HepG2 (cell line): ENCODE results near the gene U2AF1L4. TPM values are rescaled to one million over a fixed set of nuclear protein-coding genes. Genes with fewer than 3 reads are reported as not detected.

ENCODE experiments used
- ATAC-seq: fragments of 200-7000 bp; cut with Tn5 transposase; 3 replicates; pipeline ENCODE4 v1.9.1; 2020; ENCODE audit warnings: mild to moderate bottlenecking, moderate library complexity
- BruUV-seq: library from RNA; stranded (reverse); fragments of 400-500 nt; replicated peaks from 2 replicates; lab custom pipeline; 2021; lab: Mats Ljungman, UMichigan
- CTCF ChIA-PET: fragments of 300-600 bp; formaldehyde crosslinking; extraction: SDS; loops from one replicate; lab custom pipeline; 2021; ENCODE audit warnings: low total read pairs, inconsistent platforms, low intra/inter-chr PET ratio; lab: Yijun Ruan, JAX
- POLR2A ChIA-PET: fragments of 350-600 bp; sonication (Branson Sonifier 250); formaldehyde crosslinking; loops from one replicate; lab custom pipeline; 2020; ENCODE audit warnings: antibody characterized with exemption, inconsistent platforms; lab: Yijun Ruan, JAX
- DNase-seq: peaks from one replicate; pipeline ENCODE4 v3.0.0-alpha.2; 2015; ENCODE audit warnings: low spot score
- FAIRE-seq: peaks from 3 replicates; lab custom pipeline; 2011; peaks lifted over from hg19 to GRCh38; lab: Jason Lieb, UNC
- H2AFZ ChIP-seq: one replicate; pipeline ENCODE4 v1.6.1; 2011; ENCODE audit warnings: low read length, inconsistent platforms
- H3K27ac ChIP-seq: fragments of 300-600 bp; 3 replicates; pipeline ENCODE4 v1.8.0; 2011; ENCODE audit warnings: mixed run types, mild to moderate bottlenecking, mixed read lengths, low read length, inconsistent platforms; ENCODE audit not compliant: insufficient read depth; ENCODE audit errors: extremely low read length
- H3K27me3 ChIP-seq, 2 experiments: fragments of 200-600 bp in 1 of 2; 2 replicates in 1 of 2; 3 replicates in 1 of 2; pipeline versions ENCODE4 v1.6.0 to v1.8.0; 2011; ENCODE audit warnings: low read length in 2 of 2, mild to moderate bottlenecking in 2 of 2, moderate library complexity in 2 of 2, inconsistent platforms in 1 of 2; ENCODE audit not compliant: insufficient read depth in 2 of 2, control insufficient read depth in 1 of 2
- H3K36me3 ChIP-seq, 2 experiments: fragments of 200-600 bp in 1 of 2; replicated peaks in 1 of 2; 2 replicates in 1 of 2; 3 replicates in 1 of 2; pipeline versions ENCODE4 v1.5.1 to v1.8.0; 2011; ENCODE audit warnings: low read length in 2 of 2, inconsistent platforms in 1 of 2; ENCODE audit not compliant: insufficient read depth in 2 of 2, control insufficient read depth in 1 of 2
- H3K4me1 ChIP-seq: 2 replicates; pipeline ENCODE4 v1.5.1; 2012; ENCODE audit warnings: low read length, inconsistent platforms; ENCODE audit not compliant: insufficient read depth
- H3K4me2 ChIP-seq: 2 replicates; pipeline ENCODE4 v1.6.0; 2011; ENCODE audit warnings: low read depth, low read length, inconsistent platforms
- H3K4me3 ChIP-seq, 3 experiments: fragments of 200-600 bp in 1 of 3; sonication (generic), shearing (Covaris generic) in 1 of 3; replicated peaks in 1 of 3; 2 replicates each; pipeline ENCODE4 v1.5.1; 2011 to 2016; ENCODE audit warnings: low read length in 3 of 3, inconsistent platforms in 2 of 3, low read depth in 2 of 3, mild to moderate bottlenecking in 2 of 3, control low read depth in 1 of 3, mixed read lengths in 1 of 3; ENCODE audit not compliant: insufficient read depth in 1 of 3
- H3K79me2 ChIP-seq: one replicate; pipeline ENCODE4 v1.6.1; 2011; ENCODE audit warnings: low read length, inconsistent platforms; ENCODE audit not compliant: insufficient read depth
- H3K9ac ChIP-seq: 2 replicates; pipeline ENCODE4 v1.6.0; 2011; ENCODE audit warnings: mild to moderate bottlenecking, low read depth, low read length, inconsistent platforms; ENCODE audit not compliant: insufficient read depth
- H3K9me3 ChIP-seq: 2 replicates; pipeline ENCODE4 v1.5.1; 2012; ENCODE audit warnings: mild to moderate bottlenecking, low read length
- H4K20me1 ChIP-seq: 2 replicates; pipeline ENCODE4 v1.6.0; 2011; ENCODE audit warnings: inconsistent platforms, mild to moderate bottlenecking, low read length, moderate library complexity; ENCODE audit not compliant: insufficient read depth
- DRAP1 ChIP-seq: IDR thresholded peaks from 2 replicates; pipeline ENCODE4 v1.6.1; 2016; ENCODE audit warnings: missing genetic modification reagents, missing compliant biosample characterization
- HOXA3 ChIP-seq: sonication (generic); formaldehyde crosslinking; IDR thresholded peaks from 2 replicates; pipeline ENCODE4 v1.5.0; 2020; ENCODE audit warnings: missing genetic modification reagents
- KDM2A ChIP-seq: sonication (generic); formaldehyde crosslinking; IDR thresholded peaks from 2 replicates; pipeline ENCODE4 v1.4.0; 2020; ENCODE audit warnings: low read depth, missing genetic modification reagents, borderline replicate concordance
- MED8 ChIP-seq: sonication (generic); formaldehyde crosslinking; IDR thresholded peaks from 2 replicates; pipeline ENCODE4 v1.8.1; 2023; ENCODE audit warnings: mild to moderate bottlenecking, missing genetic modification reagents; ENCODE audit not compliant: insufficient replicate concordance
- NCOA1 ChIP-seq: sonication (generic); formaldehyde crosslinking; IDR thresholded peaks from 2 replicates; pipeline ENCODE4 v1.9.0; 2021; ENCODE audit warnings: missing genetic modification reagents
- NFYC ChIP-seq: IDR thresholded peaks from 2 replicates; pipeline ENCODE4 v1.6.1; 2016; ENCODE audit warnings: missing genetic modification reagents, missing compliant biosample characterization
- PATZ1 ChIP-seq: sonication (generic); formaldehyde crosslinking; IDR thresholded peaks from 2 replicates; pipeline ENCODE4 v1.4.0; 2020; ENCODE audit warnings: missing genetic modification reagents
- RBFOX2 ChIP-seq: fragments of 200-400 bp; formaldehyde crosslinking; IDR thresholded peaks from 2 replicates; pipeline ENCODE4 v1.6.1; 2017; ENCODE audit warnings: low read depth, mild to moderate bottlenecking, low read length
- ZFP1 ChIP-seq: IDR thresholded peaks from 2 replicates; pipeline ENCODE4 v1.6.1; 2016
- ZNF34 ChIP-seq: sonication (generic); formaldehyde crosslinking; IDR thresholded peaks from 2 replicates; pipeline ENCODE4 v1.4.0; 2020; ENCODE audit warnings: mild to moderate bottlenecking, missing genetic modification reagents, borderline replicate concordance
- ZNF503 ChIP-seq: sonication (generic); formaldehyde crosslinking; IDR thresholded peaks from 2 replicates; pipeline ENCODE4 v1.4.0; 2020; ENCODE audit warnings: missing genetic modification reagents
- ZNF543 ChIP-seq: sonication (generic); formaldehyde crosslinking; IDR thresholded peaks from 2 replicates; pipeline ENCODE4 v1.4.0; 2020; ENCODE audit warnings: mild to moderate bottlenecking, missing genetic modification reagents
- WGBS: methylation state at CpG from one replicate; pipeline ENCODE4 v1.1.6; 2017; ENCODE audit warnings: low lambda C conversion rate; 5-methylcytosine and 5-hydroxymethylcytosine counted together
- in situ Hi-C: cut with HindIII; loops from 2 replicates; pipeline ENCODE4 v1.10.0; 2017; ENCODE audit warnings: low pct_unique_long_range_greater_than_20kb; ENCODE audit not compliant: extremely low pct_ligation_motif_present
- intact Hi-C: fragments of 100-400 bp; cut with micrococcal nuclease; formaldehyde crosslinking; loops from one replicate; pipeline ENCODE4 v1.10.0; 2022; ENCODE audit not compliant: unreplicated experiment
- polyA plus RNA-seq, 8 experiments: library from polyadenylated mRNA; depleted of rRNA in 3 of 8; stranded (reverse) in 7 of 8; unstranded in 1 of 8; fragments of >200 nt; fragmentation: Illumina TruSeq in 4 of 8; extraction: Trizol in 4 of 8; gene quantifications; 2 replicates each; pipeline versions ENCODE4 v1.2.1 to v1.2.3, GENCODE V29; 2011 to 2016; ENCODE audit warnings: low read depth in 4 of 8, missing spikeins in 1 of 8, mixed read lengths in 1 of 8; ENCODE audit not compliant: insufficient read depth in 1 of 8
- total RNA-seq, 5 experiments: library from RNA; depleted of rRNA; stranded (reverse); fragments of >200 nt; fragmentation: Illumina TruSeq; extraction: Trizol; gene quantifications; 2 replicates each; pipeline ENCODE4 v1.2.3, GENCODE V29; 2016; ENCODE audit warnings: low read depth in 1 of 5
- TF ChIP-seq, protein P1 (sequence below): sonication (generic); formaldehyde crosslinking; IDR thresholded peaks from 2 replicates; pipeline ENCODE4 v1.4.0; 2020; ENCODE audit warnings: mild to moderate bottlenecking, missing genetic modification reagents
- TF ChIP-seq, protein P2 (sequence below): sonication (generic); formaldehyde crosslinking; conservative IDR thresholded peaks from 2 replicates; pipeline ENCODE4 v1.5.0; 2020; ENCODE audit warnings: missing genetic modification reagents

The U2AF1L4 gene
- total and polyA plus RNA-seq, 2 of the 13 experiments (the other 11 are each of a cell fraction or from before 2014, with no cell fraction given): 7.9 to 15.4 TPM

DNA sequence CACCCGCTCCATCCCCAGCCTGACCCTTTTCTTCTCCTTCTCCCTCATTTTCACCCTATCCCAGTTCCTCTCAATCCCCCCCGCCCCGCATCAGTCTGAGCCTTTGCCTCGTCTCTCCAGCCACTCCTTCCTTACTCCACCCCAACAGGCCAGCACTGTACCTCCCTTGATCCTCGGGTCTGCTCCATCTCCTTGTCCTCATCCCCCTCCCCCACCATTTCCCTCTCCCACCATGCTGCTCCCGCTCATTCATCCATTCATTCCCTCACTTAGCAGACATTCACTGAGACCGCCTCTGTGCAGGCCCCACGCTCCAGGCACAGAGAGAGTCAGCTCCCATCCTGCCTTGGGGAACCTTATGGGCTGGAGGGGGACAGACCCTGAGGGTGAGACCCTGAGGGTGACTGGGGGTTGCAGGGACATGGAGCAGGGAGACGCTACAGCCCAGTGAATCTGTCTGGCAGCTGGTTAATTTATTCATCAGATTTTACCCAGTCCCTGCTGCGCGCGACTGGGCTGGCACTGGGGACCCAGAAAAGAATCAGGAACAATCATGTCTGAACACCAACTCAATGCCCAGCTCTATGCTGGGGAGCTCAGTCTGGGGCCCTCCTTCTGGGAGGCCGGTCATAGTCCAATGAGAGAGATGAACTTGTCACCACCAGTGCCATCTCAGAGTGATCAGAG is 31.0 kb upstream of the U2AF1L4 start (continued):
- TF ChIP-seq MED8 (CRISPR knock-in tag) (no peak), ZNF34 (CRISPR knock-in tag) (no peak)
- TF ChIP-seq, protein P1, sequence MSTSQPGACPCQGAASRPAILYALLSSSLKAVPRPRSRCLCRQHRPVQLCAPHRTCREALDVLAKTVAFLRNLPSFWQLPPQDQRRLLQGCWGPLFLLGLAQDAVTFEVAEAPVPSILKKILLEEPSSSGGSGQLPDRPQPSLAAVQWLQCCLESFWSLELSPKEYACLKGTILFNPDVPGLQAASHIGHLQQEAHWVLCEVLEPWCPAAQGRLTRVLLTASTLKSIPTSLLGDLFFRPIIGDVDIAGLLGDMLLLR: no peak

- peak within 1 kb of the TSS; percentile 62 to 78 (median 75) for H3K4me3 ChIP-seq
- peaks cover 43% of the 10 kb centered on the region for H3K4me1 ChIP-seq
- ATAC-seq: peak; percentile 88
- no peaks in the 10 kb centered on the region for H4K20me1 ChIP-seq
- H3K36me3 ChIP-seq: no peaks in the 10 kb centered on the region; a peak in 1 of 5 replicates
- no peaks in the 10 kb centered on the region for H3K9me3 ChIP-seq
- POLR2A ChIA-PET: interaction anchor here (1.8 kb wide), 1 partner anchor 35 kb away, joined by 6 read pairs; no protein-coding TSS in a partner anchor
- H2AFZ ChIP-seq: peak within 1 kb of the TSS; percentile 42
- no peaks in the 10 kb centered on the region for H3K27me3 ChIP-seq
- H3K27ac ChIP-seq: no peak within 1 kb of the TSS
- FAIRE-seq: peak; percentile 85
- 3% methylated on average over 15 of the region's 82 CpGs for WGBS
- peak; percentile 94 for DNase-seq
- CTCF ChIA-PET: no interaction called here
- in situ Hi-C loops: no loop called here
- intact Hi-C loops: loop anchor here (5.0 kb wide), 1 partner anchor 37 kb away; the partner anchor contains the start of gene PRODH2
- H3K79me2 ChIP-seq: no peaks in the 10 kb centered on the region
- H3K4me2 ChIP-seq: peak within 1 kb of the TSS; percentile 89
- H3K9ac ChIP-seq: peak within 1 kb of the TSS; percentile 34; the same call in 1 of the 2 replicates
- no TSS peak for BruUV-seq
- TF ChIP-seq PATZ1 (CRISPR knock-in tag) (peak; percentile 51), NFYC (CRISPR knock-in tag) (peak; percentile 82), DRAP1 (CRISPR knock-in tag) (peak; percentile 90), ZFP1 (no peak), HOXA3 (CRISPR knock-in tag) (peak; percentile 80), ZNF543 (CRISPR knock-in tag) (no peak), NCOA1 (CRISPR knock-in tag) (no peak), ZNF503 (no peak), KDM2A (CRISPR knock-in tag) (0 out of 2 replicates have a peak, but pooled peaks have one; percentile 17), RBFOX2 (peak; percentile 36; the same call in 1 of the 2 replicates)
- TF ChIP-seq, protein P2, sequence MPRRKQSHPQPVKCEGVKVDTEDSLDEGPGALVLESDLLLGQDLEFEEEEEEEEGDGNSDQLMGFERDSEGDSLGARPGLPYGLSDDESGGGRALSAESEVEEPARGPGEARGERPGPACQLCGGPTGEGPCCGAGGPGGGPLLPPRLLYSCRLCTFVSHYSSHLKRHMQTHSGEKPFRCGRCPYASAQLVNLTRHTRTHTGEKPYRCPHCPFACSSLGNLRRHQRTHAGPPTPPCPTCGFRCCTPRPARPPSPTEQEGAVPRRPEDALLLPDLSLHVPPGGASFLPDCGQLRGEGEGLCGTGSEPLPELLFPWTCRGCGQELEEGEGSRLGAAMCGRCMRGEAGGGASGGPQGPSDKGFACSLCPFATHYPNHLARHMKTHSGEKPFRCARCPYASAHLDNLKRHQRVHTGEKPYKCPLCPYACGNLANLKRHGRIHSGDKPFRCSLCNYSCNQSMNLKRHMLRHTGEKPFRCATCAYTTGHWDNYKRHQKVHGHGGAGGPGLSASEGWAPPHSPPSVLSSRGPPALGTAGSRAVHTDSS (CRISPR knock-in tag): no peak
Measured at GRCh38 chr19:35775298-35776101, 30.3 kb upstream of the U2AF1L4 start, which contains the start of gene ARHGAP33. ARHGAP33 (plus strand) TSS chr19:35775564; CDS start chr19:35775659, 95 bp downstream.
